ENCODE results near the gene FGD2. TPM values are rescaled to one million over a fixed set of nuclear protein-coding genes. Genes with fewer than 3 reads are reported as not detected.

FGD2 gene
- total RNA-seq, 3 donors from 2014 or later: 6.9 to 18.3 (median 14.1) TPM

- H3K4me3 ChIP-seq: no peak overlapping the region
- peaks cover 24% of the 10 kb centered on the region for H3K36me3 ChIP-seq (ENCODE audit: low read depth)
- no peaks in the 10 kb centered on the region for H3K4me1 ChIP-seq (ENCODE audit: low read depth)
- no peak for TF ChIP-seq CTCF (IDR thresholded peaks at IDR 0.05)
- H3K9me3 ChIP-seq: no peaks in the 10 kb centered on the region
- DNase-seq: no peak
- intact Hi-C loops (cut with DNase I, micrococcal nuclease): no loop called here
- ATAC-seq: no peak
Observed at GRCh38 chr6:36971921-36972673, 33.4 kb upstream of the FGD2 start.

- no peak for TF ChIP-seq CTCF (IDR thresholded peaks at IDR 0.05)
- no peak overlapping the region for H3K4me3 ChIP-seq
- intact Hi-C loops (cut with DNase I, micrococcal nuclease): no loop called here
- no peak for DNase-seq
- H3K36me3 ChIP-seq (ENCODE audit: low read depth): peaks cover 24% of the 10 kb centered on the region
- H3K9me3 ChIP-seq: no peaks in the 10 kb centered on the region
- H3K4me1 ChIP-seq (ENCODE audit: low read depth): no peaks in the 10 kb centered on the region
- ATAC-seq: no peak
Observed at GRCh38 chr6:36973190-36973589, 32.3 kb upstream of the FGD2 start.

GRCh38 chr6:36973647-36974046 is 31.8 kb upstream of the FGD2 start:
- intact Hi-C loops (cut with DNase I, micrococcal nuclease): no loop called here
- no peak overlapping the region for H3K4me3 ChIP-seq

GRCh38 chr6:36975231-36976006 is 30.0 kb upstream of the FGD2 start:
- Histone ChIP-seq H3K4me3 (no peak overlapping the region), H3K36me3 (ENCODE audit: low read depth) (peaks cover 17% of the 10 kb centered on the region), H3K9me3 (no peaks in the 10 kb centered on the region), H3K4me1 (ENCODE audit: low read depth) (no peaks in the 10 kb centered on the region)
- DNase-seq: no peak
- intact Hi-C loops (cut with DNase I, micrococcal nuclease): no loop called here
- TF ChIP-seq CTCF (IDR thresholded peaks at IDR 0.05): no peak
- no peak for ATAC-seq

More at GRCh38 chr6:36973647-36974046, 31.8 kb upstream of the FGD2 start:
- Histone ChIP-seq H3K4me1 (ENCODE audit: low read depth) (no peaks in the 10 kb centered on the region), H3K36me3 (ENCODE audit: low read depth) (peaks cover 21% of the 10 kb centered on the region), H3K9me3 (no peaks in the 10 kb centered on the region)
- DNase-seq (no peak), ATAC-seq (no peak)
- no peak for TF ChIP-seq CTCF (IDR thresholded peaks at IDR 0.05)

- intact Hi-C loops (cut with DNase I, micrococcal nuclease): no loop called here
- H3K4me1 ChIP-seq (ENCODE audit: low read depth): no peaks in the 10 kb centered on the region
Observed at GRCh38 chr6:36976007-36976264, 29.5 kb upstream of the FGD2 start.

More at GRCh38 chr6:36976007-36976264, 29.5 kb upstream of the FGD2 start:
- TF ChIP-seq CTCF (IDR thresholded peaks at IDR 0.05): no peak
- H3K4me3 ChIP-seq: no peak overlapping the region
- no peak for ATAC-seq
- peaks cover 17% of the 10 kb centered on the region for H3K36me3 ChIP-seq (ENCODE audit: low read depth)
- no peaks in the 10 kb centered on the region for H3K9me3 ChIP-seq
- DNase-seq: no peak
